Thyroid gland (tissue), 4 donors: ENCODE results near the gene UBN1. TPM values are rescaled to one million over a fixed set of nuclear protein-coding genes. Genes with fewer than 3 reads are reported as not detected.

Source experiments
- DNase-seq, 2 donors: peaks; one replicate each; pipeline ENCODE4 v3.0.0-alpha.2; 2019
- H3K27ac ChIP-seq, 3 donors: fragments of 200-600 bp; sonication (generic); 1 replicate in 2 of 3; 2 replicates in 1 of 3; pipeline ENCODE4 v1.5.1; 2016 to 2019; ENCODE audit warnings: mild to moderate bottlenecking in 1 of 3, moderate library complexity in 1 of 3
- H3K27me3 ChIP-seq: fragments of 200-600 bp; sonication (generic); one replicate; pipeline ENCODE4 v1.5.1; 2019
- H3K36me3 ChIP-seq, 2 donors: fragments of 200-600 bp; sonication (generic); one replicate each; pipeline ENCODE4 v1.5.1; 2016 to 2019
- H3K4me1 ChIP-seq, 2 donors: fragments of 200-600 bp; sonication (generic); one replicate each; pipeline ENCODE4 v1.5.1; 2017 to 2019
- H3K4me3 ChIP-seq, 3 donors: fragments of 200-600 bp; sonication (generic); replicated peaks in 1 of 3; 1 replicate in 2 of 3; 2 replicates in 1 of 3; pipeline ENCODE4 v1.5.1; 2016; ENCODE audit warnings: mild to moderate bottlenecking in 1 of 3
- H3K9me3 ChIP-seq: fragments of 200-600 bp; sonication (generic); one replicate; pipeline ENCODE4 v1.5.1; 2017
- CTCF ChIP-seq, 6 experiments: fragments of 200-600 bp in 3 of 6; fragments of 450-650 bp in 3 of 6; sonication (generic) in 3 of 6; IDR thresholded peaks; one replicate each; pipeline ENCODE4 v1.5.1; 2016 to 2019; ENCODE audit warnings: antibody characterized with exemption in 6 of 6, mild to moderate bottlenecking in 2 of 6, inconsistent platforms in 1 of 6, moderate library complexity in 1 of 6
- POLR2A ChIP-seq, 2 donors: fragments of 450-650 bp; IDR thresholded peaks; one replicate each; pipeline ENCODE4 v1.6.1; 2017; ENCODE audit warnings: antibody characterized with exemption in 2 of 2, mild to moderate bottlenecking in 2 of 2, moderate library complexity in 1 of 2
- WGBS, 2 donors: methylation state at CpG; one replicate each; pipeline ENCODE4 v1.1.5; 2017; 5-methylcytosine and 5-hydroxymethylcytosine counted together
- intact Hi-C: fragments of 100-400 bp; cut with DNase I; formaldehyde crosslinking; loops from one replicate; pipeline ENCODE4 v1.15.1; 2023
- total RNA-seq, 4 donors: library from RNA; depleted of rRNA; stranded (reverse); fragments of >200 nt; gene quantifications; one replicate each; pipeline ENCODE4 v1.2.3, GENCODE V29; 2016

Gene UBN1
- total RNA-seq, 4 donors from 2014 or later: 27.9 to 40.7 (median 30.5) TPM

- Histone ChIP-seq H3K27ac (peak overlapping the region in 2 of 3 donors; percentile 17 to 19), H3K27me3 (no peaks in the 10 kb centered on the region), H3K36me3 (no peaks in the 10 kb centered on the region), H3K9me3 (no peaks in the 10 kb centered on the region), H3K4me1 (peaks cover 14 to 42% of the 10 kb centered on the region in 2 donors), H3K4me3 (no peak overlapping the region)
- intact Hi-C loops: loop anchor here (2.0 kb wide), 1 partner anchor 36 kb away; no protein-coding TSS in a partner anchor
- TF ChIP-seq CTCF (IDR thresholded peaks at IDR 0.05) (no peak), POLR2A (IDR thresholded peaks at IDR 0.05) (no peak)
- WGBS, 2 donors: 83 to 90% methylated on average over 10 to 11 of the region's 11 CpGs
- DNase-seq: no peak
Observed at GRCh38 chr16:4915226-4915761, 68.0 kb downstream of the UBN1 start.

GRCh38 chr16:4917117-4917516 lies 69.8 kb downstream of the UBN1 start:
- no peak for DNase-seq
- Histone ChIP-seq H3K4me1 (peaks cover 14 to 42% of the 10 kb centered on the region in 2 donors), H3K27ac (peak overlapping the region; percentile 16 to 92 (median 49)), H3K27me3 (no peaks in the 10 kb centered on the region), H3K4me3 (no peak overlapping the region), H3K36me3 (no peaks in the 10 kb centered on the region), H3K9me3 (no peaks in the 10 kb centered on the region)
- 48 to 57% methylated on average over 4 of the region's 4 CpGs for WGBS, 2 donors
- intact Hi-C loops: no loop called here
- no peak for TF ChIP-seq CTCF (IDR thresholded peaks at IDR 0.05)
- no peak for TF ChIP-seq POLR2A (IDR thresholded peaks at IDR 0.05)

- WGBS, 2 donors: 13 to 20% methylated on average over 7 to 11 of the region's 13 CpGs
- no peaks in the 10 kb centered on the region for H3K27me3 ChIP-seq
- TF ChIP-seq POLR2A (IDR thresholded peaks at IDR 0.05): peak in 1 of 2 donors; percentile 32
- no peak for TF ChIP-seq CTCF (IDR thresholded peaks at IDR 0.05)
- DNase-seq: peak; percentile 98 to 99
- peak overlapping the region; percentile 78 to 95 (median 92) for H3K27ac ChIP-seq
- intact Hi-C loops: no loop called here
- H3K9me3 ChIP-seq: no peaks in the 10 kb centered on the region
- H3K4me3 ChIP-seq: no peak overlapping the region
- peaks cover 10 to 33% of the 10 kb centered on the region in 2 donors for H3K4me1 ChIP-seq
- H3K36me3 ChIP-seq: no peaks in the 10 kb centered on the region
Observed at GRCh38 chr16:4918781-4919251, 71.5 kb downstream of the UBN1 start.

GRCh38 chr16:4920826-4921225 lies 73.5 kb downstream of the UBN1 start:
- Histone ChIP-seq H3K27me3 (no peaks in the 10 kb centered on the region), H3K4me1 (peaks cover 27 to 48% of the 10 kb centered on the region in 2 donors), H3K36me3 (no peaks in the 10 kb centered on the region), H3K27ac (peak overlapping the region in 2 of 3 donors; percentile 40 to 42), H3K4me3 (no peak overlapping the region), H3K9me3 (no peaks in the 10 kb centered on the region)
- 85 to 91% methylated on average over 5 of the region's 5 CpGs for WGBS, 2 donors
- DNase-seq: no peak
- intact Hi-C loops: no loop called here
- TF ChIP-seq POLR2A (IDR thresholded peaks at IDR 0.05): no peak
- TF ChIP-seq CTCF (IDR thresholded peaks at IDR 0.05): no peak

- Histone ChIP-seq H3K9me3 (no peaks in the 10 kb centered on the region), H3K36me3 (no peaks in the 10 kb centered on the region), H3K4me3 (no peak overlapping the region), H3K27me3 (no peaks in the 10 kb centered on the region), H3K27ac (peak overlapping the region; percentile 8 to 90 (median 40)), H3K4me1 (peaks cover 31 to 47% of the 10 kb centered on the region in 2 donors)
- DNase-seq: no peak
- intact Hi-C loops: no loop called here
- 86 to 87% methylated on average over 13 to 15 of the region's 18 CpGs for WGBS, 2 donors
- TF ChIP-seq POLR2A (IDR thresholded peaks at IDR 0.05): no peak
- no peak for TF ChIP-seq CTCF (IDR thresholded peaks at IDR 0.05)
Observed at GRCh38 chr16:4922721-4923342, 75.6 kb downstream of the UBN1 start.
